NCI-H82 treated with DMSO at 0.1 percent for 48 hours (cell line): ENCODE measurements around the gene PRG2.
A peak's percentile ranks its signal among the peaks of the same experiment; 100 is the strongest.
"Not testable (repeated sequence)": the region's sequence is repeated elsewhere in the genome, so short reads cannot be mapped to it uniquely, and the experiment has no call there.

ENCODE experiments used
- DNase-seq: peaks from one replicate; lab custom pipeline; 2025; ENCODE audit not compliant: unreplicated experiment; lab: John Stamatoyannopoulos, UW

The PRG2 gene

GRCh38 chr11:57368106-57368844 is 22.2 kb downstream of the PRG2 start:
- DNase-seq: no peak

GRCh38 chr11:57364851-57365660 is 25.4 kb downstream of the PRG2 start:
- DNase-seq: no peak

GRCh38 chr11:57363131-57364080 is 27.0 kb downstream of the PRG2 start:
- DNase-seq: no peak

- no peak for DNase-seq
These were observed 28.5 kb downstream of the PRG2 start for GRCh38 chr11:57361926-57362325.

- DNase-seq: not testable (repeated sequence)
These were observed 29.0 kb downstream of the PRG2 start for GRCh38 chr11:57361420-57361819.

- DNase-seq: no peak
These were observed 29.5 kb downstream of the PRG2 start for GRCh38 chr11:57360991-57361390.

GRCh38 chr11:57359896-57360690 is 30.4 kb downstream of the PRG2 start:
- no peak for DNase-seq

GRCh38 chr11:57359396-57359795 is 31.1 kb downstream of the PRG2 start:
- no peak for DNase-seq

GRCh38 chr11:57358991-57359390 is 31.5 kb downstream of the PRG2 start:
- DNase-seq: no peak

- no peak for DNase-seq
These were observed 31.9 kb downstream of the PRG2 start for GRCh38 chr11:57358543-57358961.

GRCh38 chr11:57357856-57358255 is 32.6 kb downstream of the PRG2 start:
- DNase-seq: no peak

GRCh38 chr11:57357310-57357709 is 33.1 kb downstream of the PRG2 start:
- no peak for DNase-seq

GRCh38 chr11:57356268-57356667 is 34.2 kb downstream of the PRG2 start:
- no peak for DNase-seq

GRCh38 chr11:57354699-57355098 is 35.8 kb downstream of the PRG2 start:
- DNase-seq: peak; percentile 40

- DNase-seq: no peak
These were observed 36.6 kb downstream of the PRG2 start for GRCh38 chr11:57353852-57354251.

GRCh38 chr11:57353446-57353845 is 37.0 kb downstream of the PRG2 start:
- DNase-seq: peak; percentile 24

- DNase-seq: no peak
These were observed 37.4 kb downstream of the PRG2 start for GRCh38 chr11:57353036-57353435.

- DNase-seq: no peak
These were observed 40.8 kb downstream of the PRG2 start for GRCh38 chr11:57349491-57350274.

- DNase-seq: no peak
These were observed 41.7 kb downstream of the PRG2 start for GRCh38 chr11:57348636-57349313.
